SU-DHL-6 (cell line): ENCODE measurements around the gene PHACTR2.

Experiments used
- H2AFZ ChIP-seq: fragments of 200-600 bp; sonication (generic); 2 replicates; pipeline ENCODE4 v1.6.1; 2014; ENCODE audit warnings: low read depth, mild to moderate bottlenecking, moderate library complexity, mixed read lengths, antibody characterized with exemption, low read length; ENCODE audit not compliant: severe bottlenecking
- H3F3A ChIP-seq: fragments of 200-600 bp; shearing (Covaris generic); 2 replicates; pipeline ENCODE4 v1.6.0; 2016; ENCODE audit warnings: antibody characterized with exemption, mild to moderate bottlenecking; ENCODE audit not compliant: insufficient read depth
- H3K27ac ChIP-seq: fragments of 200-600 bp; sonication (generic); 2 replicates; pipeline ENCODE4 v1.5.1; 2016; ENCODE audit warnings: low read depth, mild to moderate bottlenecking, low read length, moderate library complexity, mixed read lengths
- H3K27me3 ChIP-seq: fragments of 200-600 bp; sonication (generic), shearing (Covaris generic); 2 replicates; pipeline ENCODE4 v1.6.0; 2014; ENCODE audit warnings: mild to moderate bottlenecking, low read length
- H3K36me3 ChIP-seq: fragments of 200-600 bp; sonication (generic); 2 replicates; pipeline ENCODE4 v1.6.1; 2014; ENCODE audit warnings: mild to moderate bottlenecking, low read length, mixed read lengths
- H3K4me2 ChIP-seq: fragments of 300-600, 200-600 bp; shearing (Covaris generic), sonication (generic); 2 replicates; pipeline ENCODE4 v1.6.0; 2014; ENCODE audit warnings: low read length, low read depth, mild to moderate bottlenecking; ENCODE audit not compliant: poor library complexity, severe bottlenecking
- H3K4me3 ChIP-seq: fragments of 200-600 bp; sonication (generic); 2 replicates; pipeline ENCODE4 v1.5.1; 2014; ENCODE audit warnings: antibody characterized with exemption, low read length, mild to moderate bottlenecking, mixed read lengths; ENCODE audit not compliant: insufficient read depth, poor library complexity, severe bottlenecking
- H3K79me2 ChIP-seq: fragments of 200-600 bp; sonication (generic); 2 replicates; pipeline ENCODE4 v1.6.1; 2014; ENCODE audit warnings: mild to moderate bottlenecking, low read length, moderate library complexity; ENCODE audit not compliant: insufficient read depth
- H3K9ac ChIP-seq: fragments of 200-600 bp; sonication (generic); 2 replicates; pipeline ENCODE4 v1.7.0; 2014; ENCODE audit warnings: mild to moderate bottlenecking, low read length
- H3K9me2 ChIP-seq: fragments of 200-600 bp; sonication (generic); replicated peaks from 2 replicates; pipeline ENCODE4 v1.6.1; 2014; ENCODE audit warnings: low read length; ENCODE audit not compliant: insufficient read depth
- H3K9me3 ChIP-seq: fragments of 200-600 bp; sonication (generic); 2 replicates; pipeline ENCODE4 v1.6.1; 2014; ENCODE audit warnings: low read length, mixed read lengths; ENCODE audit not compliant: insufficient read depth
- H4K20me1 ChIP-seq: fragments of 200-600 bp; sonication (generic); 2 replicates; pipeline ENCODE4 v1.6.1; 2014; ENCODE audit warnings: low read depth, mild to moderate bottlenecking, antibody characterized with exemption, low read length, moderate library complexity, mixed read lengths
- CTCF ChIP-seq: fragments of 200-600 bp; sonication (generic); IDR thresholded peaks from one replicate; pipeline ENCODE4 v1.5.1; 2017; ENCODE audit warnings: antibody characterized with exemption, mild to moderate bottlenecking, low read length, moderate library complexity; ENCODE audit not compliant: insufficient read depth, poor library complexity, severe bottlenecking
- EZH2phosphoT487 ChIP-seq: fragments of 200-600 bp; sonication (generic), shearing (Covaris generic); conservative IDR thresholded peaks from 2 replicates; pipeline ENCODE4 v1.6.1; 2018; ENCODE audit warnings: mild to moderate bottlenecking, antibody characterized with exemption, low read length, moderate library complexity, mixed read lengths

The PHACTR2 gene

GRCh38 chr6:143766185-143766553 is 88.4 kb downstream of the PHACTR2 start:
- H3K4me2 ChIP-seq, result no peak overlapping the region
- no peak overlapping the region for H3K27ac ChIP-seq
- no peak overlapping the region for H3K9ac ChIP-seq
- H3F3A ChIP-seq, result no peaks in the 10 kb centered on the region
- no peak for TF ChIP-seq CTCF
- TF ChIP-seq EZH2phosphoT487, result no peak
- H3K36me3 ChIP-seq, result no peaks in the 10 kb centered on the region
- H3K79me2 ChIP-seq, result no peaks in the 10 kb centered on the region
- H3K9me3 ChIP-seq, result no peaks in the 10 kb centered on the region
- no peaks in the 10 kb centered on the region for H4K20me1 ChIP-seq
- H2AFZ ChIP-seq, result no peak overlapping the region
- H3K4me3 ChIP-seq, result no peak overlapping the region
- H3K9me2 ChIP-seq, result no peaks in the 10 kb centered on the region
- H3K27me3 ChIP-seq, result no peaks in the 10 kb centered on the region

- Histone ChIP-seq H4K20me1 (no peaks in the 10 kb centered on the region), H3K9me2 (no peaks in the 10 kb centered on the region), H3K9ac (no peak overlapping the region), H3F3A (no peaks in the 10 kb centered on the region), H2AFZ (no peak overlapping the region), H3K4me2 (no peak overlapping the region), H3K79me2 (no peaks in the 10 kb centered on the region), H3K4me3 (no peak overlapping the region), H3K27me3 (no peaks in the 10 kb centered on the region), H3K9me3 (no peaks in the 10 kb centered on the region), H3K27ac (no peak overlapping the region), H3K36me3 (no peaks in the 10 kb centered on the region)
- no peak for TF ChIP-seq CTCF
- TF ChIP-seq EZH2phosphoT487, result no peak
Measured at GRCh38 chr6:143767433-143767832, 89.7 kb downstream of the PHACTR2 start.

GRCh38 chr6:143772116-143773086 is 94.6 kb downstream of the PHACTR2 start:
- Histone ChIP-seq H3K9me3 (no peaks in the 10 kb centered on the region), H3K4me3 (no peak overlapping the region), H2AFZ (no peak overlapping the region), H3F3A (no peaks in the 10 kb centered on the region), H3K4me2 (no peak overlapping the region), H3K79me2 (no peaks in the 10 kb centered on the region), H3K36me3 (no peaks in the 10 kb centered on the region), H3K9ac (no peak overlapping the region), H3K9me2 (no peaks in the 10 kb centered on the region), H3K27ac (no peak overlapping the region), H3K27me3 (no peaks in the 10 kb centered on the region), H4K20me1 (no peaks in the 10 kb centered on the region)
- TF ChIP-seq CTCF (no peak), EZH2phosphoT487 (no peak)
